Rectal smooth muscle tissue (tissue), 1 donor: Measurements from ENCODE around the gene ACP6.
"Not testable (repeated sequence)": the region's sequence is repeated elsewhere in the genome, so short reads cannot be mapped to it uniquely, and the experiment has no call there.

ENCODE experiments used
- H3K27ac ChIP-seq: one replicate; pipeline ENCODE4 v1.7.0; 2013; ENCODE audit warnings: low read depth, low read length, inconsistent platforms
- H3K27me3 ChIP-seq: one replicate; pipeline ENCODE4 v1.7.0; 2013; ENCODE audit warnings: low read length; ENCODE audit not compliant: control insufficient read depth, insufficient read depth
- H3K36me3 ChIP-seq: one replicate; pipeline ENCODE4 v1.7.0; 2013; ENCODE audit warnings: low read length; ENCODE audit not compliant: control insufficient read depth, insufficient read depth
- H3K4me1 ChIP-seq: one replicate; pipeline ENCODE4 v1.7.0; 2013; ENCODE audit warnings: low read length; ENCODE audit not compliant: control insufficient read depth, insufficient read depth
- H3K4me3 ChIP-seq: one replicate; pipeline ENCODE4 v1.7.0; 2013; ENCODE audit warnings: low read length
- H3K9ac ChIP-seq: one replicate; pipeline ENCODE4 v1.7.0; 2013; ENCODE audit warnings: low read length

The ACP6 gene

DNA sequence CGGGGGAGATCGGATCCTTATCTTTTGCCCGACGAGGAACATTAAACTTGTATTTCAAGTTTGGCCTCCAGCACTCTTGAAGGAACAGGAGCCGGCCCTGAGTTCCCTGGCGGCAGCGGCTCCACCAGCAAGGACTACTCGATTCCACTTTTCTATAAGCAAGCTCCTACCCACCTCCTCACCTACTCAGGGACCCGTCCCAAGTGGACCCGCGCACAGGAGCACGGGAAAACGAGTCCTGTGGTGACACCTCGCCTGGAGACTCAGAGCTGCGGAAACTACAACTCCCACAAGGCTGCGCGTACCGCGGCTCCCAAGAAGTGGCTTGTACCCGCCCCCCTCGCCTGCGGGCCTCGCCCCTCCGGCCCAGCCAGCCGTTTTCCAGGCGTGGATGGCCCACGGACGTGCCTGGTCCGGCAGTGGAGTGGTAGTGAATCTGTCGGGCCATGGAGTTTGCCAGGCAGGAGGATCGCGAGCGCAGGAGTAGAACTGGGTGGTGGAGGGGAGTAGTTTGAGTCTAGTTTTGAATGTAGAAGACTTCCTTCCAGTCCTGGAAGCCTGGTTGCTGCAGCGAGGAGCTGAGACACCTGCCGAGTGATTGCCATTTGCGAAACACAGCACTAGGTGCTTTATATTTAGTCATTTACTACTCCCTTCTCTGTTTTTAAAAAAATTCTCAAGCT, at the start of gene ACP6:
TSS of gene ACP6 (minus strand) at position 206 of the 683 bp plus-strand sequence. CDS start 476 bp downstream, outside the sequence.
- Histone ChIP-seq H3K27me3 (no peaks in the 10 kb centered on the region), H3K9ac (peak within 1 kb of the TSS; percentile 70), H3K27ac (peak within 1 kb of the TSS; percentile 62), H3K4me3 (peak within 1 kb of the TSS; percentile 95), H3K4me1 (peaks cover 7% of the 10 kb centered on the region), H3K36me3 (no peaks in the 10 kb centered on the region)

DNA sequence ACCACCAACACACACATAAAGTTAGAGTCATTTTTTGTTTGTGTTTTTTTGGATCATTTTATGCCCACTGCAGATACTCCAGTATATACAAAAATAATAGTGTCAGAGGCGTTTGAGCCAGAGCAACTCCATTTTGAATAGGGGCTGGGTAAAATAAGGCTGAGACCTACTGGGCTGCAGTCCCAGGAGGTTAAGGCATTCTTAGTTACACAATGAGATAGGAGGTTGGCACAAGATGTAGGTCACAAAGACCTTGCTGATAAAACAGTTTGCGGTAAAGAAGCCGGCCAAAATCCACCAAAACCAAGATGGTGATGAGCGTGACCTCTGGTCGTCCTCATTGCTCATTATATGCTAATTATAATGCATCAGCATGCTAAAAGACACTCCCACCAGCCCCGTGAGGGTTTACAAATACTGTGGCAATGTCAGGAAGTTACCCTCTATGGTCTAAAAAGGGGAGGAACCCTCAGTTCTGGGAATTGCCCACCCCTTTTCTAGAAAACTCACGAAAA, 49.4 kb upstream of the ACP6 start:
- Histone ChIP-seq H3K9ac (no peak overlapping the region), H3K4me3 (no peak overlapping the region), H3K4me1 (no peaks in the 10 kb centered on the region), H3K27ac (no peak overlapping the region), H3K27me3 (no peaks in the 10 kb centered on the region), H3K36me3 (no peaks in the 10 kb centered on the region)

DNA sequence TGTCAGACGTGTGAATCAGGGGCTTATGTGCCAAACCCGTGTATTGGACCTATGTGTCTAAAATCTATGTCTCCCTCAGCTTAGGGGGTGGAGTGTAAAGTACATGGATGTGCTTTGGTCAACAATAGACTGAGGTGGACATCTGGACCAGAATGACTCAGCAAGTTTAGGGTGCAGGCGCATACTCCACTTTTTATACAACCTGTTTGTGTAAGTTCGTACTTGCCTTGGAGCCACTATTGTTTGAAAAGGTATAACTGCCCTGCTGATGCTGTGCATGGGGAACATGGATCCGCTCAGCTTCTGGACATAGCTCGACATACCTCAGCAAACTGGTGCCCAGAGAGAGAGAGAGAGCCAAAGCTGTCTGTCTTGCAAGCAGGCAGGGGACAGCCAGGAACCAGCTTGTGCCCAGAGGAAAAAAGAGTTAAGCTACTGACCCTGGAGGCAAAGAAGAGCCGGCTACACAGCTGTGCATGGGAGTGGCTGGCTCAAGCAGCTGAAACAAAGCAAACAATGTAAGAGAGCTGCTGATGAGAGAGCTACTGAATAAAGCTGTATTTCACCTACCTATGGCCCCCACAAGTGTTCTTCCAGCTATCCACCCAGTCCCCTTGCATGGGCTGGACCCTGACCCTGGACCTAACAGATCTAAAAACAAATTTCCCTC, 48.8 kb upstream of the ACP6 start:
- Histone ChIP-seq H3K9ac (no peak overlapping the region), H3K27ac (no peak overlapping the region), H3K4me3 (no peak overlapping the region), H3K4me1 (no peaks in the 10 kb centered on the region), H3K27me3 (no peaks in the 10 kb centered on the region), H3K36me3 (no peaks in the 10 kb centered on the region)

DNA sequence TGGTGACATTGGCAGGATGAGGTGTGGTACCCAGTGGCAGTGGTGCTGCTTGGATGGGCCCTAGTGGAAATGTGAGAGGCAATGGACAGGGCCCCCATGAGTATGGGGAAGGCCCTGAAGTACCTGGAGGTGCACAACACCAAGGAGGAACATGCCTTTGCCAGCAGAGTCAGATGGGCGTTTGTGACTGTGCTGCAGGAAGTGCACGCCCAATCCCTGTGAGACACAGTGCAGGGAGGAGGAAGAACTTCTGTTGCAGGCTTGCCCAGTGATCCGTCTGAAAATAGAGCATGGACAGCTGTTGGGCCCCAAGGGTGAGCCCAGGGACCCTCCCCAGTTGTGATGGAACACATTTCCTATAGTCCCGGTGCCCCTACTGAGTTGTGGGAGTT, 47.4 kb upstream of the ACP6 start:
- no peak overlapping the region for H3K9ac ChIP-seq
- no peak overlapping the region for H3K27ac ChIP-seq
- no peaks in the 10 kb centered on the region for H3K27me3 ChIP-seq
- no peak overlapping the region for H3K4me3 ChIP-seq
- H3K36me3 ChIP-seq = no peaks in the 10 kb centered on the region
- H3K4me1 ChIP-seq = no peaks in the 10 kb centered on the region

DNA sequence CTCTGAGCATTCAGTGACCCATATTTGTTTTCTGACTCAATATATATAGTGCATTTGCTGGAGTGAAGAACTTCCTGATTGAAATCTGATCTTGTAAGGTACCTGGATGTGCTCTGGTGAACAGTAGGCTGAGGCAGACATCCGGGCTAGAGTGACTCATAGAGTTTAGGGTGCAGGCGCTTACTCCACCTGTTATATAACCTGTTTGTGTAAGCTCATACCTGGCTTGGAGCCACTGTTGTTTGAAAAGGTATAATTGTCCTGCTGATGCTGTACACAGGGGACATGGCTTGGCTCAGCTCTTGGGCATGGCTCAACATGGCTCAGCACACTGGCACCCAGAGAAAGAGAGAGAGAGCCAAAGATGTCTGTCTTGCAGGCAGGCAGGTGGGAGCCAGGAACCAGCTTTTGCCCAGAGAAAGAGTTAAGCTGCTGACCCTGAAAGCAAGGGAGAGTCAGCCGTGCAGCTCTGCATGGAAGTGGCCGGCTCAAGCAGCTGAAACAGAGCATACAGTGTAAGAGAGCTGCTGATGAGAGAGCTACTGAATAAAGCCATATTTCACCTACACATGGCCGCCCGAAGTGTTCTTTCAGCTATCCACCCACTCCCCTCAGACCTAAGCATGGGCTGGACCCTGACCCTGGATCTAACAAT, 46.9 kb upstream of the ACP6 start:
- Histone ChIP-seq H3K4me3 (no peak overlapping the region), H3K27me3 (no peaks in the 10 kb centered on the region), H3K27ac (no peak overlapping the region), H3K36me3 (no peaks in the 10 kb centered on the region), H3K4me1 (no peaks in the 10 kb centered on the region), H3K9ac (no peak overlapping the region)

DNA sequence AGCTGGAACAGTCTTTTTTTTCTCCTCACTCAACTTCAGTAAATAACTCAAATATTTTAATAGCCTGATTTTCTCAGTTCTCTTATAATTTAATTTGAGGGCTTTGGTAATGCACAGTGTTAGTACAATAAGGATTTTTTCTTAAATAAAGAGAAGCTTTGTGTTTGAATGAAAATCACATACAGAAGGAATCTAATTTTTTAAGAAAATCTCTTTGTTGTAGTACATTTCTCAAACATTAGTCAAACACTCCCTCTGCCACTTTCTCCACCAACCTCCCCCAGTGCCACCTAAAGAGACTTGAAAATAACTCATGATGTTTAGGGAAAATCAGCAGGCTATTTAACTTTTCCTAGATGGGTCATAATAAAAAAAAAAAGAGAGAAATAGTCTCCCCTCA, 42.3 kb upstream of the ACP6 start:
- no peaks in the 10 kb centered on the region for H3K27me3 ChIP-seq
- no peak overlapping the region for H3K27ac ChIP-seq
- H3K9ac ChIP-seq = no peak overlapping the region
- no peaks in the 10 kb centered on the region for H3K36me3 ChIP-seq
- no peak overlapping the region for H3K4me3 ChIP-seq
- H3K4me1 ChIP-seq = no peaks in the 10 kb centered on the region

DNA sequence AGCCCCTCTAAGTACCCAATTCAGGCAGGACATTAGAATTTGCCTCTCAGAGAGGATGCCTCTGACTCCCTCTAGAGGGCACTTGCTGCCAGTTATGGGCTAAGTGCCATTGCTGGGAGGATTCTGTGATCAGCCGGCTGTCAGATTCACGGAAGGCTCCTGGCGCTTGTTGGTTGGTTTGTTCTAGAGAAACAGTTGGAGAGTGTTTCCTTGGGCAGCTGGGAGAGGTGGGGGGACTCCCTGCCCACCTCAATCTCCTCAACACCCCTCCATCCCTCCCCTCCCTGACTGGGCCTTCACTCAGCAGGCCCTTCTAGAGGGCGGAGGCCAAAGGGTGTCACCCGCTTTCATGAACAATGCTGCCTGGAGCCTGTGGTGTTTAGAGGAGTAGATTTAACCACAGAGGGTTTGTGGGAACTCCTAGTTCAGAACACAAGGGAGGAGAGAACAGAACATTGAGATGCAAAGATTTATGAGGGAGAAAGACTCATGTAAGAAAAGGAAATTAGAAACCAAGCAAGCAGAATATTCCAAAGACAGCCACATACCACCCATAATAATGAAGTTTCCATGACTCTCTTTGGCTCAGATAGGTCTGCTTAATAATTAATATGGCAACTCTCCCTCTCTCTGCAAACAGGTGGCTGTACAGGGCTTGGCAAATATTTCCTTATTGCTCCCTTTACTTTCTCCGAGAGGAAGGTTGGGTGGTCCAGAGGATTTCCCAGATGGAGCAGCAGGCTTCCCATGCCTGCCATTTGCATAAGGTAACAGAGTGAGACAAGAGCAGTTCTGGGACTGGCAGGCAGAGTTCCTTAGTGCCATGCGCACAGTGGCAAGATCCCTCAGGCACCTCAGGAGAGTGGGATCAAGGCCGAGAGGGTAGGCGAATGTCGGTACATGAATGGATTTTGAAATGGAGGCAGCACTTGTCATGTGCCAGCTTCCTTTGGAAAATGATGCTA, 30.0 kb upstream of the ACP6 start:
- Histone ChIP-seq H3K9ac (no peak overlapping the region), H3K4me3 (no peak overlapping the region), H3K36me3 (no peaks in the 10 kb centered on the region), H3K27ac (no peak overlapping the region), H3K4me1 (no peaks in the 10 kb centered on the region), H3K27me3 (no peaks in the 10 kb centered on the region)

DNA sequence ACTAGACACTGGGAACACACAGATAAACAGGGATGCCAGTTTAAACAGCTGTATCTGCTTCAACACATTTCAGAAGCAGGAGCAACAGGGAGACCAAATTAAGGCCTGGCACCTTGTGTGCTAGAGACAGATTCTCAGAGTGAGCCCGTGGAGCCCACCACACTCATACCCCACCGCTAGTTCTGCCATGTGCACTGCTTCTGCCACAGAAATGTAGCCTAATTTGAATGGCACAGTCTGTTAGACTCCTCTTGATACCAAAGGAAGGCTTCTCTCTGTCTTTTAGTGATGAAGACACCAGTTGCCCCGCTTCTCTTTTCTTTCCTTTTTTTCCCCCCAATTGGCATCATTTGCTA, 29.3 kb upstream of the ACP6 start:
- Histone ChIP-seq H3K4me1 (no peaks in the 10 kb centered on the region), H3K36me3 (no peaks in the 10 kb centered on the region), H3K27me3 (no peaks in the 10 kb centered on the region), H3K27ac (no peak overlapping the region), H3K4me3 (no peak overlapping the region), H3K9ac (no peak overlapping the region)

DNA sequence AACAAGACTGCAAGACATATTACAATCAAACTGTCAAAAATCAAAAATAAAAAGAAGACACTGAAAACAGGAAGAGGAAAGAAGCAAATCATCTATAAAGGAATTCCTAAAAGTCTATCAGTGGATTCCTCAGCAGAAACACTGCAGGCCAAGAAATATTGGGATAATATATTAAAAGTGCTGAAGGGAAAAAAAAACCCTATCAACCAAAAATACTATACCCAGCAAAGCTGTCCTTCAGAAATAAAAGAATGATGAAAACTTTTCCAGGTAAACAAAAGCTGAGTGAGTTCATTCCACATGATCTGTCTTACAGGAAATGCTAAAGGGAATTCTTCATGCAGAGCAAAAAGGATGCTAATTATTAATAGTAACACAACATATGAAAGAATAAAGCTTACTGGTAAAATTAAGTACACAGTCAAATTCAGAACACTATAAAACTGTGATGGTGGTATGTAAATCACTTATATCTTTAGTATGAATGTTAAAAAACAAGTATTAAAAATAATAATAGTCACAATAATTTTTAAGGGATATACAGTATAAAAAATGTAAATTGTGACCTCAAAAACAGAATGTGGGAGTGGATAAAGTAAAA, 12.9 kb upstream of the ACP6 start:
- H3K9ac ChIP-seq = no peak overlapping the region
- H3K4me1 ChIP-seq = no peaks in the 10 kb centered on the region

DNA sequence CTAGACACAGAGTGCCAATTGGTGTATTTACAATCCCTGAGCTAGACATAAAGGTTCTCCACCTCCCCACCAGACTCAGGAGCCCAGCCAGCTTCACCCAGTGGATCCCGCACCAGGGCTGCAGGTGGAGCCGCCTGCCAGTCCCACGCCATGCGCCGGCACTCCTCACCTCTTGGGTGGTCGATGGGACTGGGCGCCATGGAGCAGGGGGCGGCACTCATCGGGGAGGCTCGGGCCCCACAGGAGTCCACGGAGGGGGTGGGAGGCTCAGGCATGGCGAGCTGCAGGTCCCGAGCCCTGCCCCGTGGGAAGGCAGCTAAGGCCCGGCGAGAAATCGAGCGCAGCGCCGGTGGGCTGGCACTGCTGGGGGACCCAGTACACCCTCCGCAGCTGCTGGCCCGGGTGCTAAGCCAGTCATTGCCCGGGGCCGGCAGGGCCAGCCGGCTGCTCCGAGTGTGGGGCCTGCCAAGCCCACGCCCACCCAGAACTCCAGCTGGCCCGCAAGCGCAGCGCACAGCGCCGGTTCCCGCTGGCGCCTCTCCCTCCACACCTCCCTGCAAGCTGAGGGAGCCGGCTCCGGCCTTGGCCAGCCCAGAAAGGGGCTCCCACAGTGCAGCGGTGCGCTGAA, 10.4 kb upstream of the ACP6 start:
- H3K9ac ChIP-seq, H3K27ac ChIP-seq, H3K4me3 ChIP-seq, H3K27me3 ChIP-seq, H3K36me3 ChIP-seq, H3K4me1 ChIP-seq: not testable (repeated sequence)

More for the DNA sequence above, 12.9 kb upstream of the ACP6 start:
- no peaks in the 10 kb centered on the region for H3K36me3 ChIP-seq
- H3K4me3 ChIP-seq = no peak overlapping the region
- H3K27me3 ChIP-seq = peaks cover 3% of the 10 kb centered on the region
- no peak overlapping the region for H3K27ac ChIP-seq

DNA sequence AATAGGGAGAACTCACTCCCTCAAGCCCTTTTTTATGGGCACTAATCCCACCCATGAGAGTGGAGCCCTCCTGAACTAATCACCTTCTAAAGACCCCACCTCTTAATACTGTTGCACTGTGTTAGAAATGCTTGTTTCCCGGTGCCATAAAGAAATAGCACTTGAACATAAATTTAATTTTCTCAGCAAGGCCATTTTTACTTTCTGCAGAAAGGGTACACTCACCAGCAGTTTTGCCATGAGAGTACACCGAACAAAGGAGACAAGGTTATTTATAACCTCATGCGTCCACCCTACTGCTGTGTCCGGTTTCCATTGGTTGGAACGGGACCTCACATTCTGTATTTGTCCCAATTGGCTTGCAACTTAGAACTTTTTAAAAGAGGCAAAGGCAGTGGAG, 7.4 kb upstream of the ACP6 start:
- H3K27ac ChIP-seq, H3K4me3 ChIP-seq, H3K36me3 ChIP-seq, H3K27me3 ChIP-seq, H3K4me1 ChIP-seq, H3K9ac ChIP-seq: not testable (repeated sequence)
